ENCODE measurements around the gene U2AF1L4.

DNA sequence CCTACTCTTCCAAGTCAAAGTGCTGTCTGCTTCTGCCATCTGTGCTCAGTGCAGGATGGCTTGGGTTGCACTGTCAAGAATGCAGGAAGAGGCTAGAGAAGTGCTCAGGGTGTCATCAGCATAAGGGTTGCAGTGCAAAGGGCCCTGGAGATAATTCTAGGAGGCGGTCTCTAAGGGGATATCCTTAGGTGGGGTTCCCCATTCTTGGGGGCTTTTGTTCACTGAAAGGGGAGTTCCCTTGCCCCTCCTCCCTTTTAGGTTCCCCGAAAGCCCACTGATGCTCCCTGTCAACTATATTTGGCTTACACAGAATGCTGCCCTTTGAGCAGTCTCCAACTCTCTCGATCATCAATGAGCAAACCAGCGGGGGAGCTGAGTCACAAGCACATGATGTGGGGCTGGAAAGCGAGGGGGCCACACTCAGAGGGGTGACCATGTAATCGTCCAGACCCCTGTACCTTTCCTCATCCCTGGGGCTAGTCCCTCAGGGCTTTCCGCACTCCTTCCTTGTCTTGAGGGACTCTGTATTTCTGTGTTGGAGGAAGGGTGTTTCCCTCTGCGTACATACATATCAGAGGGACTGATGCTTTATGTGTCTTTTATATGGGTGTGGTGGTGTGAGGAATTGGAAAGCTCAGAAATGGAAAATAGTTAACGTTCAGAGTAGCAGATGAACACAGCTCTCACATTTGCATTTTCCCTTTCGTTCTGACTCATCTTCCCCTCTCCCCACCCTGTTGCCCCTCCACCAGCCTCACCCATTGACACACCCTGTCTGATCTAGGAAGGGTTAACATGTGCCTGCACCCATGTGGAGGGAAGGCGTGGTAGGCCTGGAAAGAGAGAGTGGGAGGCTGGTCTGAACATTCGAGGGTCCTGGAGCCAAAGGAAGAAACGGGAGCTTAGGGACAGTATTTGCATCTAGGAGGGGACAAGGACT is 34.2 kb downstream of the U2AF1L4 start:
- TF ChIP-seq, protein P1, sequence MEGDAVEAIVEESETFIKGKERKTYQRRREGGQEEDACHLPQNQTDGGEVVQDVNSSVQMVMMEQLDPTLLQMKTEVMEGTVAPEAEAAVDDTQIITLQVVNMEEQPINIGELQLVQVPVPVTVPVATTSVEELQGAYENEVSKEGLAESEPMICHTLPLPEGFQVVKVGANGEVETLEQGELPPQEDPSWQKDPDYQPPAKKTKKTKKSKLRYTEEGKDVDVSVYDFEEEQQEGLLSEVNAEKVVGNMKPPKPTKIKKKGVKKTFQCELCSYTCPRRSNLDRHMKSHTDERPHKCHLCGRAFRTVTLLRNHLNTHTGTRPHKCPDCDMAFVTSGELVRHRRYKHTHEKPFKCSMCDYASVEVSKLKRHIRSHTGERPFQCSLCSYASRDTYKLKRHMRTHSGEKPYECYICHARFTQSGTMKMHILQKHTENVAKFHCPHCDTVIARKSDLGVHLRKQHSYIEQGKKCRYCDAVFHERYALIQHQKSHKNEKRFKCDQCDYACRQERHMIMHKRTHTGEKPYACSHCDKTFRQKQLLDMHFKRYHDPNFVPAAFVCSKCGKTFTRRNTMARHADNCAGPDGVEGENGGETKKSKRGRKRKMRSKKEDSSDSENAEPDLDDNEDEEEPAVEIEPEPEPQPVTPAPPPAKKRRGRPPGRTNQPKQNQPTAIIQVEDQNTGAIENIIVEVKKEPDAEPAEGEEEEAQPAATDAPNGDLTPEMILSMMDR (IDR thresholded peaks at IDR 0.05), result no peak
- TF ChIP-seq POLR2AphosphoS5 (IDR thresholded peaks at IDR 0.05; ENCODE audit: insufficient read depth in 1 of 2, low read depth in 1 of 2), result no peak
